GM18526 (cell line): ENCODE data around the gene MGAT5B.

Experiments used
- POLR2A ChIP-seq: IDR thresholded peaks from 3 replicates; pipeline ENCODE4 v1.6.1; 2011; ENCODE audit not compliant: insufficient read length; ENCODE audit errors: extremely low read depth

The MGAT5B gene

GRCh38 chr17:76973040-76973439, 104.8 kb downstream of the MGAT5B start:
- TF ChIP-seq POLR2A: no peak

DNA sequence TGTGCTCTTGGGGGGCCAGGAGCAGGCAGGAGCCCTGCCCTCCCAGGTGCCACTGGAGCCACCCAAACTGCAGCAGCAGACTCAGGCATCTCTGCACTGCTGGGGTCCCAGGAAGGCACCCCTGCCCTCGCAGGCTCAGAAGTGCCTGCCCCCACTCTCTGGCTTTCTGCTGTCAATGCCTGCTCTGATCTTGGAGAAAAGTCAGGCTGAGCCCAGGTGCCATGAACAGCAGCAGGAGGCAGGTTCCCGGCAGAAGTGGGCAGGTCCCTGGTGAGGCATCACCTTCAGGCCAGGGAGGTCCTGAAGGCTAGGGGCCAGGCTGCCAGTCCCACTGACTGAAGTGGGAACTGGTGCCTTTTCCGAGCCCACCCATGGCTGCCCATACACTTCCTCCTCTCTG, 106.5 kb downstream of the MGAT5B start:
- TF ChIP-seq POLR2A: no peak

- TF ChIP-seq POLR2A: no peak
Measured at GRCh38 chr17:76981545-76982295, 113.5 kb downstream of the MGAT5B start.

- TF ChIP-seq POLR2A: no peak
Measured at GRCh38 chr17:76982408-76983074, 114.3 kb downstream of the MGAT5B start.

DNA sequence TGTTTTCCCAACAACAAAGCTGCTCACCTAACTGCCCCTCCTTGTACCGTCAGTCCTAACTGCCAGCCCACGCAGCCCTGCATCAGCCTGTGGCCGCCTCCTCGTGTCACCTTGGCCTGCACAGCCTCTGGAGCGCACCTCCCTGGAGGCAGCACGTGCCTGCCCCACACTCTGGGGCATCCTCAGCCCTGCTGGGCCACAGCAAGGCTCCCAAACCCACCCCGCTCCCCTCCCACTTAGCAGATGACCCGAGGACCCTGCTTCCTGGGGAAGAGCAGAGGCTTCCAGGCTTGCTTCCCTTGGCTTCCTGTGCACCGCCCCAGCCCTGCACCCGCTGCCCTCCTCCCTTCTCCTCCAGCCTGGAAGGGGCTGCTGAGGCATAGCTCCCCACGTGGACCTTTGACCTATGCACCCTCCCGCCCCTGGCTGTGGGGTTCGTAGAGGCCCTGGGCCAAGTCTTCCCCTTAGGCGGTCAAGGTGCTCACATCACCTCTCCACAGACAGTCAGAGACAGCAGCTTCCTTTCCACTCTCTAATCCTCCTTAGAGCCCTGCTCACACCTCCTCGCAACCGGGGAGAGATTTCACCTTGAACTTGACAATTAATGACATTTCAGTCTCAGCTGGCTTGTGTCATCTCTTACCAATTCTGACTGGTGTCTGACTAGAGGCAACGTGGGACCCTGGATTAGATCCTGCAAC, 115.0 kb downstream of the MGAT5B start:
- TF ChIP-seq POLR2A: no peak

- TF ChIP-seq POLR2A: no peak
Measured at GRCh38 chr17:76986365-76986764, 118.2 kb downstream of the MGAT5B start.

GRCh38 chr17:76987486-76988093, 119.4 kb downstream of the MGAT5B start:
- no peak for TF ChIP-seq POLR2A

GRCh38 chr17:76988796-76989195, 120.6 kb downstream of the MGAT5B start:
- no peak for TF ChIP-seq POLR2A

DNA sequence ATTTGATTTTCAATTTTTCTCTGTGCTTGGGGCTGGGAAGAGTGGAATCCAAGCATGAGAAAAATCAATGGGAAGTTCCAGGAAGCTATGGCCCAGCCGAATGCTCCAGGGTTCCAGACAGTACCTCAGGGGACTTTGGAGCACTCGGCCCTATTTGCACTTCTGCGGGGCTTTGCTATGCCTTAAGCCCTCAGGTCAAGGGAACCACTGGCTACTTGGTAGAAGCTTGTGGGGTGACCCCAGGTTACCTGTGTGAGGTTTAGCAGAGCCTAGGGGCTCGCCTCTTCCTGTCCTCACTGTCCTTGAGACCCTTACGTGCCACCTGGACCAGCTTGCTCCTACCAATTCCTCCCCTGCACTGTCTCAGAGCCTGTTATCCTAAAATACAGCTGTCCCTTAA, 121.3 kb downstream of the MGAT5B start:
- no peak for TF ChIP-seq POLR2A

GRCh38 chr17:76992891-76993290, 124.7 kb downstream of the MGAT5B start:
- no peak for TF ChIP-seq POLR2A

GRCh38 chr17:76993651-76994050, 125.4 kb downstream of the MGAT5B start:
- no peak for TF ChIP-seq POLR2A

DNA sequence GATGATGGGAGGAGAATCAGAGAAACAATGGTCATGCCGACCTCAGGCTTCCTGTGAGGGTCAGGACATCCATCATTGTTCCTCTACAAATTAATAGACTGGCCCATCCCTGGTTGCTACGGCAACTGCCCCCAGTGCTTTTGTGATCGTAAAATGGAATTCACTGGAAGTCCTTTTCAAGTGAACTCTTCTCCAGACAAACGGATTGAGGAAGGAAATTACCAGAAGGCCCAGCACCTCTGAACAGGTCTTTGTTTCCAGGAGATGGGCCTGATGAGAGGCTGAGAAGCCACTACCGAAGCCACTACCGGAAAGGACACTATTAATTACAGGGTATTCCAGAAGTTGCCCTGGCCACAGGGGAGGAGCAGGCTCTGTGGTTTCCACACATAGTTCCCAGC, 126.0 kb downstream of the MGAT5B start:
- TF ChIP-seq POLR2A: no peak

DNA sequence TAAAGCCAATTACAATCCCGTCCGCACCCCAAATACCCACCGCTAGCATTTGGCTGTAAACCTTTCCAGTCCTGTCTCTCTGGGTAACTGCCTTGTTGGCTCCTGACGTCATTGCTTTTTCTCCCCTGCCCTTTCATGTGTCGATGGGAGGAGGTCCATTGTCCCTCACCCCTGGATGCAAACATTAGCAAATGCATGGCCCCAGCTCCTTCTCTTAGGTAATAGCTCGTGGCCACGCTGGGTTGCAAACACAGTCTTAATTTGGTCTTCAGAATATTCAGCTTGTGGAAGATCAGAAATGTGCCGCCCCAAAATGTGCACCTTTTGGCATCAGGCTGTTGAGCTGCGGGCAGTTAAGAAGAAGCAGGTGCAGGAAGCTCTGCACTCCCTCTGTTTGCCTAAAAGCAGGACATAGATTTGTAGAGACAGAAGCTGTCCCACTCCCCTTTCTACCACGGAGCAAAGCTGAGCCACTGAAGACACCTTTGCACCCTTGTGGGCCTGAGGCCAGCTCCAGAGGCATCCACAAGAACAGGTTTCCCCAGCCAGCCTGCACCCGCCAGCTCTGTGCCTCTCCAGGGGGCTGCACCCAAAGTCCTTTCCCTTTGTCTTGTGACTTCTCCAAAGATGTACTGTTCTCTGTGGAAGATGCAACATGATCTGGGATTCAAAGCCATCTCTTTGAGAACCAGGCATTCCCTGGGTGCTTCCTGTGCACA, 127.3 kb downstream of the MGAT5B start:
- no peak for TF ChIP-seq POLR2A

DNA sequence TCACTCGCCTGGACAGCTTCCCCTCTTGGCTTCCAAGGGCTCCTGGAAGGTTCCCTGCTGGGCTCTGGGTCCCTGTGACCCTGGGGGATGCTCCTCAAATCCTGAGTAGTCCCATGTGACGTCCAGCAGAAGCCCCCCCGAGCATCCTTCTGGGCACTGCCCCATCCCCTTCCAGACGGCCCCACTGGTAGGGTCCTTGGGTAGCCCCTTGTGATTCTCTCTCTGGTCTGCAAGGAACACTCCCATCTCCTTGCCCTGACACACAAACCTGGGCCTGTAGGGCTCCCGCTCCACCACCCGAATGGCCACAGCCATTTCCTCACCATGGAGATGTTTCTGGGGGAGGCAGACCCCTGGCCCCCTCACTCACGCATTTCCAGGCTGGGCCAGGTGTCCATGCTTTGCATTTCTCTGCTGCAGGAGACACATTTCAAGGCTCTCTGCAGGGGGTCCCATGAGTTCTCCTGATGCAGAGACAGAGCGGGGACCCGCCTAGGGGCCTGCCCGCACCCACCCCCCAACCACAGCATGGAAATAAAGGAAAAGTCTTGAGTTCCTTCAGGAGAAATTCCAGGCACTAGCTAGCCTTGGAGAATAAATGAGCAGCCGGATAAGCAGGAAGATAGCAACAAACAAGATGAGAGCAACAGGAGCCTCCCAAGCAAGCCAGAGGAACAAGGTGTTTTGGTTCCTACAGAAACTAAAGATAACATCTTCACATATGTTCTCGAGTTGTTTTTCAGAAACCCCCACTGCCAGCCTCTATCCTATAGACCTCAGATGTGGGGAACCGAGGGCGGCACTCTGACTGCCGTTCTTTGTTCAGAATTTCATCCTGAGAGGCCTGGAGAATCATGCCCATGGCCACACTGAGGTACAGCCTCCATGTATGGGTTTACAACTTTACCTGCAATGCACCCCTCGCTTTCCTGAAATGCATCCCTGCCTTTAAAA, 128.8 kb downstream of the MGAT5B start:
- TF ChIP-seq POLR2A: no peak
